Caco-2 (cell line): Measurements from ENCODE around the gene AUTS2. TPM values are rescaled to one million over a fixed set of nuclear protein-coding genes. Genes with fewer than 3 reads are reported as not detected.

Experiments used
- BruUV-seq: library from RNA; stranded (reverse); fragments of 400-500 nt; replicated peaks from 2 replicates; lab custom pipeline; 2021; lab: Mats Ljungman, UMichigan
- CTCF ChIA-PET: fragments of 300-600 bp; sonication (Branson Sonifier 250); formaldehyde crosslinking; loops from one replicate; lab custom pipeline; 2022; ENCODE audit warnings: antibody characterized with exemption; lab: Charles Lee
- POLR2A ChIA-PET: fragments of 300-600 bp; sonication (Branson Sonifier 250); formaldehyde crosslinking; loops from one replicate; lab custom pipeline; 2022; ENCODE audit warnings: antibody characterized with exemption; lab: Charles Lee
- DNase-seq, 2 experiments: peaks; one replicate each; pipeline versions ENCODE4 v3.0.0 to v3.0.0-alpha.2; 2020 to 2022
- H3K27me3 ChIP-seq: replicated peaks from 2 replicates; pipeline ENCODE4 v1.6.0; 2011; ENCODE audit warnings: low read length; ENCODE audit not compliant: control insufficient read depth, insufficient read depth
- H3K36me3 ChIP-seq: 2 replicates; pipeline ENCODE4 v1.5.1; 2011; ENCODE audit warnings: low read length; ENCODE audit not compliant: control insufficient read depth, insufficient read depth
- H3K4me1 ChIP-seq: fragments of 250-450 bp; sonication (Bioruptor Pico); 2 replicates; pipeline ENCODE4 v1.5.1; 2020; ENCODE audit warnings: mild to moderate bottlenecking
- H3K4me3 ChIP-seq: 2 replicates; pipeline ENCODE4 v1.5.1; 2011; ENCODE audit warnings: low read depth, mild to moderate bottlenecking, control low read depth, low read length
- H3K9me3 ChIP-seq: fragments of 250-450 bp; sonication (Bioruptor Pico); 2 replicates; pipeline ENCODE4 v1.5.1; 2020; ENCODE audit warnings: mild to moderate bottlenecking, moderate library complexity
- H3K27ac Mint-ChIP-seq: one replicate; pipeline ENCODE4 v1.8.0; 2022; ENCODE audit warnings: mixed read lengths; ENCODE audit not compliant: unreplicated experiment
- H3K27me3 Mint-ChIP-seq: one replicate; pipeline ENCODE4 v1.8.0; 2022; ENCODE audit warnings: mixed read lengths; ENCODE audit not compliant: insufficient read depth, unreplicated experiment
- H3K36me3 Mint-ChIP-seq: one replicate; pipeline ENCODE4 v1.8.0; 2022; ENCODE audit warnings: mild to moderate bottlenecking, mixed read lengths; ENCODE audit not compliant: insufficient read depth, unreplicated experiment
- H3K4me1 Mint-ChIP-seq: one replicate; pipeline ENCODE4 v1.8.0; 2022; ENCODE audit warnings: low read depth, mixed read lengths; ENCODE audit not compliant: unreplicated experiment
- H3K4me3 Mint-ChIP-seq: one replicate; pipeline ENCODE4 v1.8.0; 2022; ENCODE audit warnings: mild to moderate bottlenecking, moderate library complexity, mixed read lengths; ENCODE audit not compliant: unreplicated experiment
- H3K9me3 Mint-ChIP-seq: one replicate; pipeline ENCODE4 v1.8.0; 2022; ENCODE audit warnings: mixed read lengths; ENCODE audit not compliant: unreplicated experiment
- CTCF ChIP-seq, 2 experiments: fragments of 200-600 bp in 1 of 2; IDR thresholded peaks; 1 replicate in 1 of 2; 2 replicates in 1 of 2; pipeline versions ENCODE4 v1.5.1 to v1.8.0; 2011 to 2022; ENCODE audit warnings: antibody characterized with exemption in 1 of 2, control low read depth in 1 of 2, inconsistent platforms in 1 of 2, low read depth in 1 of 2, low read length in 1 of 2, mild to moderate bottlenecking in 1 of 2, moderate library complexity in 1 of 2; ENCODE audit not compliant: insufficient read depth in 1 of 2, severe bottlenecking in 1 of 2, unreplicated experiment in 1 of 2
- intact Hi-C: fragments of 100-400 bp; cut with micrococcal nuclease; formaldehyde crosslinking; loops from one replicate; pipeline ENCODE4 v1.10.0; 2022; ENCODE audit not compliant: unreplicated experiment
- total RNA-seq: library from RNA; stranded (reverse); gene quantifications from 2 replicates; pipeline ENCODE4 v1.2.3, GENCODE V29; 2022

Gene AUTS2
- total RNA-seq, 1 experiment from 2014 or later = 37.1 TPM

DNA sequence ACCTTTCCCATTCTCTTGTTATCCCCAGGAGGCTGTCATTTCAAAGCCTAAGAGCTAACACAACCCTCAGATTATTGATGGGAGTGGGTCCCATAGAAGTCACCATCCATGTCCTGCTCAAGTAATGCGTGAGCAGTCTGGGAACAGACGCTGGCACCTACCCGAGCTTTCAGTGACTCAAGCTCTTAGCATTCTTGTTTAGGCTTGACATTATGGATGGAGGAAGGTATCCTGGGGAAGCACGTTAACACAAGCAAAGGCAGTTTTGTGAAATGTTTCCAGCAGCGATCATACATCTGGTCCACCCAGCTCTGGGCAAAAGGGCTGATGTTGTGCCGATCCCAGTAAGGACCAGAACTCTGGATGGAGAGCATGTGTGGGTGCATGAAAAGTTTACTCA, 30.0 kb upstream of the AUTS2 start:
- H3K36me3 ChIP-seq = no peaks in the 10 kb centered on the region
- no peak overlapping the region for H3K27ac Mint-ChIP-seq
- no peak for DNase-seq
- H3K27me3 ChIP-seq = no peaks in the 10 kb centered on the region
- H3K4me3 ChIP-seq = no peak overlapping the region
- no peak overlapping the region for H3K4me3 Mint-ChIP-seq
- no peak for TF ChIP-seq CTCF (IDR thresholded peaks at IDR 0.05; ENCODE audit: insufficient read depth in 1 of 2, low read depth in 1 of 2, low read length in 1 of 2, severe bottlenecking in 1 of 2, unreplicated experiment in 1 of 2)
- BruUV-seq = no TSS peak
- H3K9me3 Mint-ChIP-seq = no peaks in the 10 kb centered on the region
- peaks cover 10% of the 10 kb centered on the region for H3K27me3 Mint-ChIP-seq
- H3K9me3 ChIP-seq = no peaks in the 10 kb centered on the region
- ChIA-PET CTCF (no interaction called here), POLR2A (no interaction called here)
- intact Hi-C loops = no loop called here
- H3K4me1 Mint-ChIP-seq = no peaks in the 10 kb centered on the region
- H3K36me3 Mint-ChIP-seq = no peaks in the 10 kb centered on the region
- H3K4me1 ChIP-seq = no peaks in the 10 kb centered on the region

GRCh38 chr7:69575651-69576050, 22.6 kb upstream of the AUTS2 start:
- TF ChIP-seq CTCF (IDR thresholded peaks at IDR 0.05; ENCODE audit: insufficient read depth in 1 of 2, low read depth in 1 of 2, low read length in 1 of 2, severe bottlenecking in 1 of 2, unreplicated experiment in 1 of 2) = no peak
- Histone ChIP-seq H3K36me3 (no peaks in the 10 kb centered on the region), H3K9me3 (no peaks in the 10 kb centered on the region), H3K4me3 (no peak overlapping the region), H3K4me1 (no peaks in the 10 kb centered on the region), H3K27me3 (no peaks in the 10 kb centered on the region)
- ChIA-PET CTCF (no interaction called here), POLR2A (no interaction called here)
- intact Hi-C loops = no loop called here
- Mint-ChIP-seq H3K4me3 (no peak overlapping the region), H3K4me1 (no peaks in the 10 kb centered on the region), H3K9me3 (no peaks in the 10 kb centered on the region), H3K27ac (no peak overlapping the region), H3K36me3 (no peaks in the 10 kb centered on the region), H3K27me3 (peaks cover 12% of the 10 kb centered on the region)
- no peak for DNase-seq
- no TSS peak for BruUV-seq

- no peak for TF ChIP-seq CTCF (IDR thresholded peaks at IDR 0.05; ENCODE audit: insufficient read depth in 1 of 2, low read depth in 1 of 2, low read length in 1 of 2, severe bottlenecking in 1 of 2, unreplicated experiment in 1 of 2)
- Histone ChIP-seq H3K9me3 (no peaks in the 10 kb centered on the region), H3K4me3 (no peak overlapping the region), H3K36me3 (no peaks in the 10 kb centered on the region), H3K4me1 (no peaks in the 10 kb centered on the region), H3K27me3 (no peaks in the 10 kb centered on the region)
- Mint-ChIP-seq H3K4me1 (no peaks in the 10 kb centered on the region), H3K9me3 (no peaks in the 10 kb centered on the region), H3K36me3 (no peaks in the 10 kb centered on the region), H3K27me3 (peaks cover 15% of the 10 kb centered on the region), H3K27ac (no peak overlapping the region), H3K4me3 (no peak overlapping the region)
- ChIA-PET POLR2A (no interaction called here), CTCF (no interaction called here)
- BruUV-seq = no TSS peak
- no peak for DNase-seq
- intact Hi-C loops = no loop called here
Measured at GRCh38 chr7:69577221-69577620, 21.1 kb upstream of the AUTS2 start.
